Pancreas (tissue), 10 donors: ENCODE measurements around the gene GPR89A. TPM values are rescaled to one million over a fixed set of nuclear protein-coding genes. Genes with fewer than 3 reads are reported as not detected.

Experiments
- ATAC-seq, 4 donors: fragments of 200-7000 bp; cut with Tn5 transposase; one replicate each; pipeline versions ENCODE4 v1.8.0 to v1.9.1; 2020; ENCODE audit warnings: mild to moderate bottlenecking in 4 of 4, moderate library complexity in 4 of 4
- DNase-seq, 6 donors: peaks; one replicate each; pipeline ENCODE4 v3.0.0-alpha.2; 2020
- FAIRE-seq: peaks from 2 replicates; lab custom pipeline; 2012; peaks lifted over from hg19 to GRCh38; lab: Jason Lieb, UNC
- H3K27ac ChIP-seq, 4 donors: fragments of 200-600 bp; sonication (generic); 1 replicate in 3 of 4; 2 replicates in 1 of 4; pipeline versions ENCODE4 v1.5.0 to v1.8.0; 2020
- H3K27me3 ChIP-seq, 4 donors: fragments of 200-600 bp; one replicate each; pipeline ENCODE4 v1.8.0; 2021
- H3K36me3 ChIP-seq, 3 donors: fragments of 200-600 bp; sonication (generic) in 1 of 3; one replicate each; pipeline versions ENCODE4 v1.5.0 to v1.8.0; 2020 to 2021
- H3K4me1 ChIP-seq, 3 donors: fragments of 200-600 bp; one replicate each; pipeline ENCODE4 v1.8.0; 2021
- H3K4me3 ChIP-seq, 4 donors: fragments of 200-600 bp; sonication (generic) in 2 of 4; one replicate each; pipeline versions ENCODE4 v1.5.0 to v1.8.0; 2020 to 2021
- H3K9me3 ChIP-seq, 4 donors: fragments of 200-600 bp; one replicate each; pipeline ENCODE4 v1.8.0; 2021
- CTCF ChIP-seq, 4 donors: fragments of 200-600 bp; sonication (generic) in 3 of 4; IDR thresholded peaks; one replicate each; pipeline versions ENCODE4 v1.5.0 to v1.8.0; 2021; ENCODE audit warnings: antibody characterized with exemption in 4 of 4
- WGBS, 2 donors: extraction: QIAGEN DNeasy Blood & Tissue Kit; methylation state at CpG; one replicate each; pipeline ENCODE4 v1.1.7; 2013; 5-methylcytosine and 5-hydroxymethylcytosine counted together
- intact Hi-C, 3 donors: fragments of 100-400 bp; cut with DNase I; formaldehyde crosslinking; loops; one replicate each; pipeline versions ENCODE4 v1.11.1 to v1.14.2; 2022
- polyA plus RNA-seq, 2 donors: library from polyadenylated mRNA; stranded (reverse); fragments of 200-250 nt; gene quantifications; one replicate each; pipeline ENCODE4 v1.2.3, GENCODE V29; 2013
- total RNA-seq, 6 donors: library from RNA; stranded (reverse); fragmentation: NEBNext Ultra II Directional in 4 of 6; extraction: Animal tissue kit (Norgen Biotek cat#: 25700) in 4 of 6; gene quantifications; one replicate each; pipeline versions ENCODE4 v1.2.1 to v1.2.4, GENCODE V29; 2021 to 2023
- donor health status: healthy with polysubstance abuse.
- donor health status: DM: no; HTN: no; CAD: no; lungs with moderate emphysema.
- donor health status: DM: no; HTN: no; CAD: no.
- donor health status: control.
- donor health status: control.
- donor health status: Bipolar disorder and iron deficiency.
- donor health status: DM: yes; HTN: yes; CAD: no.
- donor health status: DM: no; HTN: no; CAD: no.
- donor health status: DM: no; HTN: no; CAD: no.
- donor health status: DM: yes; HTN: yes; CAD: no.

Gene GPR89A
- total and polyA plus RNA-seq, 8 donors, result 9.3 to 18.9 (median 12.5) TPM

DNA sequence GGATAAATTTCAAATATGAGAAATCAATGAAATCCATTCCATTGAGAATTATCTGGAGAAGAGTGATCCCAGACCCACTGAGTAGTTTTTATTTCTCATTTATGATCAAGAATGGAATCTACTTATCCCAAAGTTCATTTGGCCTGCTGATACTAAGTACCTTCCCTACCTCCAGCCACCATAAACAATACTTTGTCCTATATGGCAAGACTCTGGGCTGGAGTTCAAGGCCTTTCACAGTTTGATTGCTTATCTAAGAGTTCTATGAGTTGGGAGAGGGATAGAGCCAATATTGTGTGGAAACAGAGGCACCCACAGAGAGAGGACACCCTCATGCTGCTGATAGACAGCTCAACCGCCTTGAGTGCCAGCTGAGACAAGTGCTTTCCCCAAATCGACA lies 94.3 kb downstream of the GPR89A start:
- no peak overlapping the region for H3K4me3 ChIP-seq
- WGBS, 2 donors, result 58 to 70% methylated on average over 2 of the region's 2 CpGs
- no peaks in the 10 kb centered on the region for H3K36me3 ChIP-seq
- H3K4me1 ChIP-seq, result peaks cover 4 to 20% (median 8%) of the 10 kb centered on the region in 3 donors
- H3K27me3 ChIP-seq, result no peaks in the 10 kb centered on the region
- TF ChIP-seq CTCF (IDR thresholded peaks at IDR 0.05), result no peak
- no peaks in the 10 kb centered on the region for H3K9me3 ChIP-seq
- DNase-seq (no peak), FAIRE-seq (no peak), ATAC-seq (no peak)
- no peak overlapping the region for H3K27ac ChIP-seq
- intact Hi-C loops, result no loop called here

DNA sequence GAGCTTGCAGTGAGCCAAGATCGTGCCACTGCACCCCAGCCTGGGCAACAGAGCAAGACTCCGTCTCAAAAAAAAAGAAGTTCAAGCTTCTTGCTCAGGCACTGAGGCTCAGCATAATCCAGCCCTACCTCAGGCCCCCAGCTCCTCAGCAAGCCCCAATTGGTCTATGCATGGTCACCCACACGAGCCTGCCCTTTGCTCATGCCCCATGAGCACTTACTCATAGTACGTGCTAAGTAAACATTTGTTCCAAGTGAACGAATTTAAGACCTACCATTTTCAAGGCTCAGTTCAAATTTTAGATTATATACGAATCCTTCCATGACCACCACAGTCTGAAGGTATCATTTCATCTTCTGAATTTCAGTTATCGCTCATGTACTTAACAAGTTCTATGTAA lies 95.0 kb downstream of the GPR89A start:
- 84 to 87% methylated on average over 7 of the region's 7 CpGs for WGBS, 2 donors
- ATAC-seq (no peak), FAIRE-seq (no peak), DNase-seq (no peak)
- H3K4me1 ChIP-seq, result peaks cover 12 to 22% (median 14%) of the 10 kb centered on the region in 3 donors
- no peaks in the 10 kb centered on the region for H3K27me3 ChIP-seq
- no peak overlapping the region for H3K27ac ChIP-seq
- H3K36me3 ChIP-seq, result no peaks in the 10 kb centered on the region
- no peak overlapping the region for H3K4me3 ChIP-seq
- no peaks in the 10 kb centered on the region for H3K9me3 ChIP-seq
- TF ChIP-seq CTCF (IDR thresholded peaks at IDR 0.05), result no peak
- intact Hi-C loops, result no loop called here

- no peaks in the 10 kb centered on the region for H3K36me3 ChIP-seq
- FAIRE-seq, result no peak
Observed at GRCh38 chr1:145705622-145706021, 97.8 kb downstream of the GPR89A start.

DNA sequence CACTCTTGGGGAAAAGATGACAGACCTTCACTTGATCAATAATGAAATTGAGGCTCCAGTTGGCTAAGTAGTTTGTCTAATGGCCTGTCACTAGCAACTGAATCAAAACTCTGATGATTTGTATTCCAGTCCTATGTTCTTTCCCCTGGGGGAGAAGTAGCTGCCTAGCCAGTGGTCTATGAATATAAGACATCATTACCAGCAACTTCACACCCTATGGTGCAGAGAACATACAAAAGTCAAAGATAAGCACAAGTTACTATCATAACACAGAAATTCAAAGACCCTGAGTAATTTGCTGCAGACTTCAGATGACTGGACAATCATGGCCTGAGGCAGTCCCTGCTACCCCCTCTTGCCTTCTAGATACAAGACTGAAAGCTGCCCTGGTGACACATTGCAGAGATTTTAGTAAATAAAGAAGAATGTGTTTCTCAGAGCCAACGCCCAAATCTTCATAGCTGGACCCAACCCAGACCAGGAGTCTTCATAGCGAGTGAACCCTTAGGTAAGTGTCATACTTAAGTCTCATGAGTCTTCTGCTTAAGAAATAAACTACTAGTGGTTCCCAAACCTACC lies 98.4 kb downstream of the GPR89A start:
- intact Hi-C loops, result no loop called here
- Histone ChIP-seq H3K27ac (peak overlapping the region in 2 of 4 donors; percentile 29 to 83), H3K27me3 (no peaks in the 10 kb centered on the region), H3K9me3 (no peaks in the 10 kb centered on the region), H3K4me1 (peaks cover 19 to 27% (median 23%) of the 10 kb centered on the region in 3 donors), H3K36me3 (no peaks in the 10 kb centered on the region), H3K4me3 (no peak overlapping the region)
- FAIRE-seq, result no peak
- WGBS, 2 donors, result 36 to 48% methylated on average over 2 of the region's 2 CpGs
- no peak for TF ChIP-seq CTCF (IDR thresholded peaks at IDR 0.05)
- no peak for DNase-seq
- ATAC-seq, result no peak

More at GRCh38 chr1:145705622-145706021, 97.8 kb downstream of the GPR89A start:
- DNase-seq (peak in 1 of 6 donors; percentile 1), ATAC-seq (no peak)
- WGBS, 2 donors, result 84 to 89% methylated on average over 7 of the region's 7 CpGs
- Histone ChIP-seq H3K4me1 (peaks cover 14 to 27% (median 18%) of the 10 kb centered on the region in 3 donors), H3K9me3 (no peaks in the 10 kb centered on the region), H3K27me3 (no peaks in the 10 kb centered on the region), H3K4me3 (no peak overlapping the region), H3K27ac (peak overlapping the region in 1 of 4 donors; percentile 28)
- TF ChIP-seq CTCF (IDR thresholded peaks at IDR 0.05), result no peak
- intact Hi-C loops, result no loop called here

GRCh38 chr1:145707183-145707867 lies 99.5 kb downstream of the GPR89A start, which contains the start of gene PDZK1:
PDZK1 (minus strand) TSS chr1:145707368; CDS start chr1:145688021, 19,347 bp downstream.
- Histone ChIP-seq H3K9me3 (no peaks in the 10 kb centered on the region), H3K4me3 (peak within 1 kb of the TSS in 1 of 4 donors; percentile 4), H3K27me3 (no peaks in the 10 kb centered on the region), H3K36me3 (no peaks in the 10 kb centered on the region), H3K27ac (peak within 1 kb of the TSS; percentile 29 to 83 (median 62)), H3K4me1 (peaks cover 20 to 29% (median 25%) of the 10 kb centered on the region in 3 donors)
- ATAC-seq, result peak; percentile 77 to 84 (median 84)
- 18 to 25% methylated on average over 9 of the region's 9 CpGs for WGBS, 2 donors
- TF ChIP-seq CTCF (IDR thresholded peaks at IDR 0.05), result no peak
- DNase-seq, result peak; percentile 34 to 78 (median 61)
- intact Hi-C loops, result no loop called here
- no peak for FAIRE-seq
